Smooth muscle cell of trachea (primary cell): Measurements from ENCODE around the gene LINGO1. TPM values are rescaled to one million over a fixed set of nuclear protein-coding genes. Genes with fewer than 3 reads are reported as not detected.

Source experiments
- total RNA-seq: library from RNA; depleted of rRNA; stranded (reverse); fragments of >200 nt; gene quantifications from 2 replicates; pipeline ENCODE4 v1.2.1, GENCODE V29; 2014

LINGO1 gene
- not detected in 2 replicates for total RNA-seq

GRCh38 chr15:77632534-77633133 is at the start of gene LINGO1:
Gene LINGO1 (minus strand): TSS chr15:77632912. CDS start chr15:77632315, 597 bp downstream.

Other genes starting within 250 kb of the LINGO1 start
- gene PEAK1, start 212.8 kb downstream of the LINGO1 start, total RNA-seq: 83.6 and 102 TPM in 2 replicates
- gene HMG20A, start 212.0 kb downstream of the LINGO1 start, total RNA-seq: 33.9 and 34.9 TPM in 2 replicates